ENCODE measurements around the gene COL4A4.
"Not testable (repeated sequence)": the region's sequence is repeated elsewhere in the genome, so short reads cannot be mapped to it uniquely, and the experiment has no call there.

The COL4A4 gene

DNA sequence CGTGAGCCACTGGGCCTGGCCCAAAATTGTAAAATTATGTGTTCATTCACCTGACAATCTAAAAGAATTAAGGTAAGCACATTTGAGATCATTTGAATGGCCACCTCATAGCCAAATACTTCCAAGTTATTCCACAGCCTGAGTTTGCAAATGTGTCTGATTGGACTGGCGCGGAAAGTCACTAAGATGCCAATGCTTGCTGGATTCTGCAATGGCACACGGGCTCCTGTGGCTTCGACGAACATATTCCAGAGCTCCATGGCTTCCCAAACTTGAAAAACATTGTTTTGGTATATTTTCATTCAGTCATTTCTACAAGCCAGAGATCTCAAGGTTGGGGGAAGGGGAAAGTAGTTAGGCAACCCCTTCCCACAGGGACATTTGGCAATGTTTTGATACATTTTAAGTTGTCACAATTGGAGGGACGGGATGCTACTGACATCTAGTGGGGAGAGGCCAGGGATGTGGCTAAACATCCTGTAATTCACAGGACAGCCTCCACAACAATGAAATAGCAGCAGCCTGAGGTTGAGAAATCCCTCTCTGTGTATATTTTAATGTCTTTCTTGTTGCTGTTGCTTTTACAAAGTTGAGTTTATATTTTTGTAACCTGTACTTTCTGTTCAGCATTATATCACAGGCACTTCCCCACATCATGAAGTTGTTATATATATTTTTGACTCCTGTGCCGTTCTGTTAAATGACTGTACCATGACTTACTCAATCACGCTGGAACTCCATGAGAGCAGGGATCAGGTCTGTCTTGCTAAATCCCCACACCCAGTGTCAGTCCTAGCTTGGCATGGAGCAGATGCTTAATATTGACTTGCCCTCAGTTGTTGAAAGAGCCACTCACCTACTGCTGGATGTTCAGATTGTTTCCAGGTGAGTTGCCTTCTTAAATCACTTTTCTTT, 56.9 kb downstream of the COL4A4 start:
- peak; percentile 4 for DNase-seq

DNA sequence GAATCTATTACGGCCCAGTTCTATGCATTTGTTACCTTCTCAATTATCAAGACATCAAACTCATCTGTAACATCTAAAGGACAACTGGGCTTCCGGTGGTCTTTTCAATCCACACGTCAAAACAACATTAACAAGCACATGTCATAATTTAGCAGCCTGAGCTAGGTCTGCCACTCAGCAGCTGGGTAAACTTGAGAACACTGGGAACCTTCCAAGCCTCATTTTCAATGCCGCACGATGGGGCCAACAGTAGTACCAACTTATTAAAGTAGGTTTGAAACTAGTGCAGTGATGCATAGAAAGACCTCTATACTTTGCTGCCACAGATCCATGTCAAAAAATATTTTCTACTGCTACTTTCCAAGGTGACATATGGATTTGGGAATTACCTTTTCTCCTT, 60.4 kb downstream of the COL4A4 start:
- DNase-seq: no peak

DNA sequence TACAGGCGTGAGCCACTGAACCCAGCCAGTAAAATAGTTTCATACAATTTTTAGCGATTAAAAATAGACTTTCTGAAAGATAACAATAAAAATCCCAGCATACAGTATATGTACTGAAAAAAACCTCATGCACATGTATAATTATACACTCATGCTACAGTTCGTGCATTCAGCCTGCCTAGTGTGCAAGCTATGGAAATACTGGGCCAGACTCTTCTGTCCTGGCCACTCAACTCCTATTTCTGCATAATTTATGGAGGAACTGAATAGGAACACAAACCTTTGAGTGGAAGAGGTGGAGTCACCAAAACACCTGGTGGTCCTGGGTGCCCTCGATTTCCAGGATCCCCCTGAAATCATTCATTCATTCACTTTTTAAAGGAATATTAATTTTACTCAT, 64.7 kb downstream of the COL4A4 start:
- no peak for DNase-seq

DNA sequence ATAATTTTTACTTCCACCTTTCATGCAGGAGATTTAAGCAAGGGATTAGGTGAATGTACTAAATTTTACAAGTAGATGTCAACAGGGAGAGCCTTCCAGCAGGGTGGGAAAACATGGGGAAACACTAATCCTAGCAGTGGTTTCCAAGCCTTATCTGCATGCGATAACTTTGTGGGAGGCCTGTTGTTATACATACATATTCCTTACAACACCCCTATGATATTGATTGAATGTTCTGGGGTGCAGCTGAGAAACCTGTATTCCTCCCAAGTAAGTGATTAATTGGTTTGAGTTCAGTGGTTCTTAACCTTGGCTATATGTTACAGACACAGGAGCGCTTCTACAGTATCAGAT, 65.9 kb downstream of the COL4A4 start:
- DNase-seq: no peak

- DNase-seq: no peak
Measured at GRCh38 chr2:227097495-227098161, 66.4 kb downstream of the COL4A4 start.

DNA sequence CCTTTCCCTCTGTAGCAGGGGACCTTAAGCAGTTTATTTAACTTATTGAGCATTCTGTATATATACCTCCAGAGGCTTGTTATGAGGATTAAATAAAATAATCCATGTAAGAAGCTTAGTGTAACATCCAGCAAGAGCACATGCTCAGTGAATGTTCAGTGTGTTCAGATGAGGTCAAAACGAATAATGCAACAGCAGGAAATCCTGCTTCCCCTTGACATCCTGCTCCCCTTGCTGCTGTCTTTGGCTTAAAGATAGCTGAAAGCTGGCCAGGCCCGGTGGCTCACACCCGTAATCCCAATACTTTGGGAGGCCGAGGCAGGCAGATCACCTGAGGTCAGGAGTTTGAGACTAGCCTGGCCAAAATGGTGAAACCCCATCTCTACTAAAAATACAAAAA, 68.7 kb downstream of the COL4A4 start:
- DNase-seq: no peak

- no peak for DNase-seq
Measured at GRCh38 chr2:227082286-227082685, 81.7 kb downstream of the COL4A4 start.

DNA sequence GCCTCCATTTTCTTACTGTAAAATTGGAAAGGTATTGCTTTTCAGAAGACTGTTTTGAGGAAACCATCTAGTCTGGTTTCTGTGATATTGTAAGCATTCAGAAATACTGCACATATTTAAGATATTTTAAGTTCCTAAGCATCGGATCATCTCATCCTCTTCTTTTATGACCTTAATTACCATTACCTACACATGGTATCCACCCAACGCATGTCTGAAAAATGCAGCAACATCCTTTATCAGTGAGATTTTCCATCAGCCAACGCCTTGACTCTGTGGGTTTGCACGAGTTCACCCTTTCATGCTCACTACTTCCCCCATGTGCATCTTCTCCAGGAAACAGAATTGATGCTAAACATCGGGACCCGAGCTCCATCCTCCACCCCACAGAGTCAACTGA, 84.3 kb downstream of the COL4A4 start:
- no peak for DNase-seq

DNA sequence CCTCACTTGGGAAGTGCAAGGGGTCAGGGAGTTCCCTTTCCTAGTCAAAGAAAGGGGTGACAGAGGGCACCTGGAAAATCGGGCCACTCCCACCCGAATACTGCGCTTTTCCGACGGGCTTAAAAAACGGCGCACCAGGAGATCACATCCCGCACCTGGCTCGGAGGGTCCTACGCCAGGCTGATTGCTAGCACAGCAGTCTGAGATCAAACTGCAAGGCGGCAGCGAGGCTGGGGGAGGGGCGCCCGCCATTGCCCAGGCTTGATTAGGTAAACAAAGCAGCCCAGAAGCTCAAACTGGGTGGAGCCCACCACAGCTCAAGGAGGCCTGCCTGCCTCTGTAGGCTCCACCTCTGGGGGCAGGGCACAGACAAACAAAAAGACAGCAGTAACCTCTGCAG, 98.9 kb downstream of the COL4A4 start:
- not testable (repeated sequence) for DNase-seq

- no peak for DNase-seq
Measured at GRCh38 chr2:227058888-227059399, 105.1 kb downstream of the COL4A4 start.

GRCh38 chr2:227057743-227058447, 106.1 kb downstream of the COL4A4 start:
- no peak for DNase-seq

GRCh38 chr2:227057060-227057459, 106.9 kb downstream of the COL4A4 start:
- no peak for DNase-seq

DNA sequence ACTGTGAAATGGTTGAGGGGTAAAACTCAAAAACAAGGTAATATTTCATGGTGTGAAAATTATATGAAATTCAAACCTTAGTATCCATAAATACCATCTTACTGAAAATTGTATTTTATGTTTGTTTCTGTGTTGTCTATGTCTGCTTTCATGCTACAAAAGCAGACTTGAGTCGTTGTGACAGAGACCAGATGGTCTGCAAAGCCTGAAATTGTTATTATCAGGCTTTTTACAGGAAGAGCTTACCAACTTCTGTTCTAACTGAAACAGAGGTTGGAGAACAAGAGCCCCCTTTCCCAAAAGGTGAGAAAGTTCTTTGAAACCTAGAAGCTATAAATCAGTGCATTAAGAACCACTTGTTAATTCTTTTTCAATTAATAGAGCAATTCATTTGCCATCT, 110.0 kb downstream of the COL4A4 start:
- DNase-seq: no peak

DNA sequence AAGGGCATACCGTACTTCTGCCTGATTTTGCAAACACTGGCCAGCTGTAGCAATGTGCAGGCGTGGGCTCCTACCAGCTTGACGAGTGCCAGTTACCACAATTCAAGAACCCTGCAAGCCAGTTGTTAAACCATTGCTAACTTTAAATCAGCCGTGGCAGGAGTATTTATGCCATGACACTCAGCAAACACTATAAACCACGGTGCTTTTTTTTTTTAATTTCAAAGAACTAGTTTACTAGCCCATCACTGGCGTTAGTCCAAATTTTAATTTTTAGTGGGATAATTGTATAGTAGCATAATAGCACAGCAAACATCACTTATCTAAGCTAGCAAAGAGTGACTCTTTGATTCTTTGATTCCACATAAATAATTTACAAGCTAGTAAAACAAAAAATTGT, 111.1 kb downstream of the COL4A4 start:
- no peak for DNase-seq

DNA sequence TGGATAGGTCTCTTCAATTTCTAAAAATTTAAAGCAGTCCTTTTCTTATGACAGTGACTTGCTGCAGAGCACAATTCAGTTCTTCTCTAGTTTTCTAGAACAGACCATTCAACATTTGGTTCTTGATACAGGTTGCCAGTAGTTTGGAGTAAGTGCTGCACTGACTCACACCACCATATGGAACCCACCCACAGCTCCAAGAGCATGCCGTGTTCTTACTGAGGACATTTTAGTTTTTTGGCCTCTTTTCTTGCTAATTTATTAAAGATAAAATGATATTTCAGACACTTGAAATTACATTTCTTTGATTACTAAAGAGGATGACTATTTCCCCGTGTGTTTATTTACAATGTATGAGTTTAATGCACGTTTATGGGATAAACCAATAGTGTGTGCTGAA, 120.0 kb downstream of the COL4A4 start:
- peak; percentile 11 for DNase-seq

- DNase-seq: no peak
Measured at GRCh38 chr2:227038550-227039189, 125.3 kb downstream of the COL4A4 start.

GRCh38 chr2:227036527-227036926, 127.5 kb downstream of the COL4A4 start:
- DNase-seq: no peak

DNA sequence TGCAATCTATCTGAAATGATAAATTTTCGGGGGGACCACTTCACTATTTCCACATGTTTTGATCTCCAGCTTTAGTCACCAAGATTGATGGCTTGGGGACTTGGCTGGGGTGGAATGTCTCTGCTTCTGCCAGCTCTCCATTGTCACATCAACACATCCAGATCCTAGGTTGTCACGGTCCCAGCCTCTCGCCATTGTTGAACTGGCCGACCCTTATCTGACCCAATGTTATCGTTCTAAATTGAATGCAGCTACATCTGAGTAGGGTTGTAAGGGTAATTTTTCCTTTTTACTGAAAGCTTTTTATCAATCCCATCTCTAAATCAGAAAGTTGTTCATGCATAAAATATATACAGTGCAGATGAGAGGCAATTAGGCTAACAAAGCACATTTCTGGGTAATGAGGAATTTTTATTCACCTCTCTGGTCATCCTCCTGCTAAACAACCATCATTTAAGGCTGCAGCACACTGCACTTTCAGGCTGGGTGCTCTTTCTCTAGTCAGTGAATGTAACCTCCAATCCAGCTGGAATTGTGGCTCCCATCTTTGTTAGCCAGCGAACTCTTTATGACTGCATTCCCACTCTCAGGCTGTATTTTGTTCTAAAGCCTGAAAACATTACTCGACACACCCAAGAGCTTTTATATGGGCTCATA, 128.2 kb downstream of the COL4A4 start:
- no peak for DNase-seq

GRCh38 chr2:227033471-227034148, 130.4 kb downstream of the COL4A4 start:
- DNase-seq: no peak

DNA sequence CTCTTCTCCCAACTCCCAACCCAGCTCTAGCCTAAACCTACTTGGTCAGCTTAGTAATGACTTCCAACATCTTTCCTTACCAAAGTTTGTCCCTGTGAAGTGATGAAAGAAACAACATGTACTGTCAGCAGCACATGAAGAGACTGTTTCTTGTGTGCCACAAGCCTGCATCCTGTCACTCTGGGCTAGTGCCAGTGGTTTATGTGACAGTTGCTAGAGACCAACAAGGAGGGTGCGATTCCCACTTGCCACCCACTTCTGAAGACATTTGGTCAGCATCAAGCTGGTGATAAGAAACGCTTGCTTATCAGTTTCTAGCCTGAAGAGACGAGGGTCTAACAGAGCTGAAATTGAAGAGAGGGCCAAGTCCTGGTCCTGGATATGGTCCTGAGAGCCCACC, 132.6 kb downstream of the COL4A4 start:
- DNase-seq: no peak

- DNase-seq: no peak
Measured at GRCh38 chr2:227030789-227031188, 133.2 kb downstream of the COL4A4 start.
